ENCODE data around the gene MOB1B. TPM values are rescaled to one million over a fixed set of nuclear protein-coding genes. Genes with fewer than 3 reads are reported as not detected.

Gene MOB1B
- polyA plus RNA-seq, 1 donor from 2014 or later = 32.9 TPM

- Histone ChIP-seq H3K9ac (ENCODE audit: low read length) (peak overlapping the region; percentile 93), H3K4me3 (ENCODE audit: low read length) (peak overlapping the region; percentile 94), H2AFZ (ENCODE audit: low read depth, low read length) (no peak overlapping the region), H3F3A (ENCODE audit: insufficient read depth, low read length, poor library complexity, severe bottlenecking) (no peaks in the 10 kb centered on the region), H3K9me2 (ENCODE audit: insufficient read depth, low read length) (no peaks in the 10 kb centered on the region), H3K27ac (ENCODE audit: low read length) (peak overlapping the region; percentile 94), H3K27me3 (ENCODE audit: insufficient read depth, low read depth, low read length) (no peaks in the 10 kb centered on the region), H3K36me3 (ENCODE audit: insufficient read depth, low read length) (no peaks in the 10 kb centered on the region), H4K20me1 (ENCODE audit: insufficient read depth) (no peaks in the 10 kb centered on the region), H3K9me3 (ENCODE audit: low read length) (peaks cover 4% of the 10 kb centered on the region), H3K4me2 (ENCODE audit: low read length) (peak overlapping the region; percentile 84), H3K79me2 (replicated peaks; ENCODE audit: insufficient read depth, low read length) (peaks cover 33% of the 10 kb centered on the region)
- TF ChIP-seq RAD21 (conservative IDR thresholded peaks at IDR 0.05) (no peak), TAF1 (IDR thresholded peaks at IDR 0.05; ENCODE audit: low read depth) (no peak), EZH2 (IDR thresholded peaks at IDR 0.05; ENCODE audit: borderline replicate concordance, insufficient read depth, low read length, poor library complexity, severe bottlenecking) (no peak), MXI1 (conservative IDR thresholded peaks at IDR 0.05; ENCODE audit: poor library complexity, severe bottlenecking) (no peak), CTCF (IDR thresholded peaks at IDR 0.05; ENCODE audit: poor library complexity, severe bottlenecking) (no peak), EP300 (conservative IDR thresholded peaks at IDR 0.05; ENCODE audit: poor library complexity, severe bottlenecking) (no peak), SMC3 (conservative IDR thresholded peaks at IDR 0.05; ENCODE audit: poor library complexity) (no peak), POLR2AphosphoS5 (IDR thresholded peaks at IDR 0.05) (no peak), REST (IDR thresholded peaks at IDR 0.05; ENCODE audit: borderline replicate concordance) (no peak)
Observed at GRCh38 chr4:70992391-70992881, 90.3 kb downstream of the MOB1B start.

- Histone ChIP-seq H2AFZ (ENCODE audit: low read depth, low read length) (peak within 1 kb of the TSS; percentile 89), H3K9me3 (ENCODE audit: low read length) (peaks cover 4% of the 10 kb centered on the region)
Observed at GRCh38 chr4:70993181-70994068, 91.3 kb downstream of the MOB1B start, which contains the start of gene DCK. TSS of gene DCK (plus strand) at chr4:70993649. CDS start at chr4:70993836, 187 bp downstream.

More at GRCh38 chr4:70993181-70994068, 91.3 kb downstream of the MOB1B start, which contains the start of gene DCK:
- Histone ChIP-seq H3K4me3 (ENCODE audit: low read length) (peak within 1 kb of the TSS; percentile 94), H3K27me3 (ENCODE audit: insufficient read depth, low read depth, low read length) (no peaks in the 10 kb centered on the region), H4K20me1 (ENCODE audit: insufficient read depth) (no peaks in the 10 kb centered on the region), H3K9ac (ENCODE audit: low read length) (peak within 1 kb of the TSS; percentile 93), H3F3A (ENCODE audit: insufficient read depth, low read length, poor library complexity, severe bottlenecking) (no peaks in the 10 kb centered on the region), H3K9me2 (ENCODE audit: insufficient read depth, low read length) (no peaks in the 10 kb centered on the region), H3K36me3 (ENCODE audit: insufficient read depth, low read length) (peaks cover 6% of the 10 kb centered on the region), H3K79me2 (replicated peaks; ENCODE audit: insufficient read depth, low read length) (peaks cover 41% of the 10 kb centered on the region), H3K4me2 (ENCODE audit: low read length) (peak within 1 kb of the TSS; percentile 84), H3K27ac (ENCODE audit: low read length) (peak within 1 kb of the TSS; percentile 94)
- TF ChIP-seq TAF1 (IDR thresholded peaks at IDR 0.05; ENCODE audit: low read depth) = peak; percentile 54
- peak; percentile 84 for TF ChIP-seq MXI1 (conservative IDR thresholded peaks at IDR 0.05; ENCODE audit: poor library complexity, severe bottlenecking)
- TF ChIP-seq REST (IDR thresholded peaks at IDR 0.05; ENCODE audit: borderline replicate concordance) = peak; percentile 51
- peak; percentile 13 for TF ChIP-seq EP300 (conservative IDR thresholded peaks at IDR 0.05; ENCODE audit: poor library complexity, severe bottlenecking)
- TF ChIP-seq POLR2AphosphoS5 (IDR thresholded peaks at IDR 0.05) = peak; percentile 90
- TF ChIP-seq CTCF (IDR thresholded peaks at IDR 0.05; ENCODE audit: poor library complexity, severe bottlenecking) = no peak
- peak; percentile 21 for TF ChIP-seq RAD21 (conservative IDR thresholded peaks at IDR 0.05)
- TF ChIP-seq SMC3 (conservative IDR thresholded peaks at IDR 0.05; ENCODE audit: poor library complexity) = peak; percentile 34
- TF ChIP-seq EZH2 (IDR thresholded peaks at IDR 0.05; ENCODE audit: borderline replicate concordance, insufficient read depth, low read length, poor library complexity, severe bottlenecking) = no peak

All from neural cell (in vitro differentiated cells).